ENCODE results near the gene RCL1.

- TF ChIP-seq POLR2A (IDR thresholded peaks at IDR 0.05): no peak
- no peak for TF ChIP-seq CTCF (IDR thresholded peaks at IDR 0.05)
Observed at GRCh38 chr9:4836676-4837075, 43.9 kb downstream of the RCL1 start.
